ENCODE measurements around the gene TCHHL1. TPM values are rescaled to one million over a fixed set of nuclear protein-coding genes. Genes with fewer than 3 reads are reported as not detected.

The TCHHL1 gene
- total RNA-seq, 1 experiment from 2014 or later: not detected

DNA sequence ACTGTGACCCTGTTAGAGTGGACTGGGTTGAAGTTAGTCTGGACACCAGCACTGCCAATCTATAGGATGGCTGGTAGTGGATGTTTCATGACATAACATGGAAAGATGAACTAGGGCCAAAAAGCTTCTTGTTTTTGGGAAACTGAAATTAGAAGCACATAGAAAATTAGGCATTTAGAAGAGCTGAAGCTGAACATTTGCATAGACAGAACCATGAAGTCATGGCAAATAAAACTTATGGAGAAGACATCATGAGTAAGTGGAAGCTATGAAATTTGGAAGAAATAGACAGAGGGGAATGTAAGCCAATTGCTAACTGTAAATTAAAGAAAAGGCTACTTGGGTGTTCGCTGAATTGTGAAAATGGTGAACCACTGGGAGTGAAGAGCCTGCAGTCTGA is 49.4 kb downstream of the TCHHL1 start:
- DNase-seq (ENCODE audit: low read depth): no peak

- no peak for DNase-seq (ENCODE audit: low read depth)
These were observed 50.0 kb downstream of the TCHHL1 start for GRCh38 chr1:152038871-152039270.

- DNase-seq (ENCODE audit: low read depth): peak; percentile 82
These were observed 52.3 kb downstream of the TCHHL1 start, which contains the start of gene S100A11 for GRCh38 chr1:152036267-152037216. S100A11 (minus strand) TSS chr1:152037004; CDS start chr1:152036915, 89 bp downstream.

DNA sequence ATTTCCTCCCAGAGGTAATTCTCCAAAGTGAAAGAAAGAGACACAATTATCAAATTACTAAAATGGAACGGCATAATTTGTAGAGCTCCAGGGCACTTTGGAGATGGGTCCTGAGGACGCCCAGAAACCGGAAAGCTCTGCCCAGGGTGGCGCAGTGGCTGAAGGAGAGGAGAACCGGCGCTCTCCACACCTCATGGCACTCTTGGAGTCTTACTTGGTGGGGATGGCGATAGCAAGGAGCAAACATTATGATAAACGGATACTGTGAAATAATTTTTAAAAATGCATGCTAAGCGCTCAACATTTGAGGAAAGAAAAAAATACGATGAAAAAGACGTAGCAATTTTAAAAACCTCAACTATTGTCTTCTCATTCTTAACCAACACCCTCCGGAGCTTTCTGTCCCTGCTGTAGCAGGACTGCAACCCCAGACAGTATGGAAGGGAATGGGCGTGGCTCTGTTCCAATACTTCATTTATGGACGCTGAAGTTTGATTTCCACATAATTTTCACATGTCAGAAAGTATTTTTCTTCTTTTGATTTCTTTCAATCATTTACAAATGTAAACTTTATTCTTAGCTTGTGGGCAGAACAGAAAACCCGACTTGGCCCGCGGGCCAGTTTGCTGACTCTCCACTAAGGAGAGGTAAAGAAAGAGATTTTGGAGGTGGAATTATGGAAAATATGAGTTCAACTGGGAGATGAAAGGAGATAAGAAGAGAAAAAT is 53.2 kb downstream of the TCHHL1 start:
- DNase-seq (ENCODE audit: low read depth): peak; percentile 39

DNA sequence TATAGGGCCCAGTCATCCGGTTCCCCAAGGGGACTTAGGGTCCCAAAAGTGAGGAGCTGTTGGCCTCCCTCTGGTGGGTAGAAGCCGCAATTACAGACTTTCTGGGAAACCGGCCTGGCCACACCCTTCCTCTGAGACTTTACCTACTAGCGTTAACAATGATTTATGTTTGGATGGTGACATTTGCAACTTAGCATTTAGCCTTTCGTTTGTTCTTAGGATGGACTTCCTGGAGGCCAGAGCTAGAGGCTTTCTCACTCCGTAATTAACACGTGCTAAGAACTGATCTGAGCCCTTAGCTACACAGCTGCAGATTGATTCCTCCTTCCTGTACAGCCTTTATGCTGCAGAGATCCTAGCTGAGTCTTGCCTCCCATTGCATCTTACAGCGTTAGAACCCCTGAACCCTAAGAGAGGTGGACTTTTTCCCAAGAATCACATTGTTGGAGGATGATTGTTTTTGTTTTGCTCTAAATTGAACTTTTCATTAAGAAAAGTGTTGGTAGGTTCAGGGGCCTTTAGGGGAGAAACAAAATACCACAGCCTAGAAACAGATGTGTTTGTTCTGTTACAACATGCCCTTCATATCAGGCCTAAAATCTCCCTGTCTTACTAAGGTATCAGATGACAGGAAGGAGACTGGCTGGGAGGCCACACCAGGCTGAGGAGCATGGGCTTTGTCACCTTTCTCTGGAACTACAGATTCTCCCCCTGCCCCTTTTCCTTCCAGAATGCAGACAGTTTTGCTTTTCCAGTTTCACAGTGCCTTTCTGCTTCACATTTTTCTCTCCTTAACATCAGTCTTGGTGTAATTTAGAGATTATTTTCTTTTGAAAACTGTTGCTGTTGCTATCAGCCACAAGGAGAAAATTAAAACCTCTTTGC is 54.0 kb downstream of the TCHHL1 start:
- peak; percentile 80 for DNase-seq (ENCODE audit: low read depth)

DNA sequence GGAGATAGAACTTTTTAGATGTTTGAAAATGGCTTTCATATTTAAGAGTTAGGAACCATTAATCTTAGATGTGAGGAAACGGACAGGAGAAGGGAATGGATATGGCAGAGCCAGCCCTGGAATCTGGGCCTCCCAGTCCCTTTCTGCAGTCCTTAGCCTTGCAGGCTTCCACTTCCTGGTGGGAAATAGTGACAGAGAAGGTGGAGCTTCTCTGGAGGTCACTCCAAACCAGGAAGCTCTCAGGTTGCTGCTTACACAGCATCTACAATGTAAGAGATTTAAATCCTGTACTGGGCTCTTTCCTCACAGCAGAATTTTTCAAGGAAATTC is 54.6 kb downstream of the TCHHL1 start:
- no peak for DNase-seq (ENCODE audit: low read depth)

Small RNA genes lying within 50 kb of the gene (small RNA-seq; reads per million reads assigned to genes)
- not detected for gene SPTLC1P4

Other genes with a start within 250 kb of the TCHHL1 start
- not detected in 2 replicates for gene C2CD4D, start 249.2 kb downstream of the TCHHL1 start, total RNA-seq (2014; rRNA removed; shearing (Covaris generic))
- gene THEM5, start 235.4 kb downstream of the TCHHL1 start, total RNA-seq (2014; rRNA removed; shearing (Covaris generic)): not detected in 2 replicates
- gene THEM4, start 179.6 kb downstream of the TCHHL1 start, total RNA-seq (2014; rRNA removed; shearing (Covaris generic)): 10.0 and 11.8 TPM in 2 replicates
- 218 and 367 TPM in 2 replicates for gene S100A10, start 95.2 kb downstream of the TCHHL1 start, total RNA-seq (2014; rRNA removed; shearing (Covaris generic))
- 301 and 528 TPM in 2 replicates for gene S100A11, start 52.1 kb downstream of the TCHHL1 start, total RNA-seq (2014; rRNA removed; shearing (Covaris generic))
- gene TCHH, start 26.4 kb upstream of the TCHHL1 start, total RNA-seq (2014; rRNA removed; shearing (Covaris generic)): under 0.01 TPM in 1 of 2 replicates, not detected in the other
- gene RPTN, start 70.2 kb upstream of the TCHHL1 start, total RNA-seq (2014; rRNA removed; shearing (Covaris generic)): not detected in 2 replicates
- not detected in 2 replicates for gene HRNR, start 135.1 kb upstream of the TCHHL1 start, total RNA-seq (2014; rRNA removed; shearing (Covaris generic))
- gene FLG, start 236.2 kb upstream of the TCHHL1 start, total RNA-seq (2014; rRNA removed; shearing (Covaris generic)): 0.80 and 0.88 TPM in 2 replicates